ENCODE data around the gene MYH11.

GRCh38 chr16:15843635-15844279 is 13.1 kb downstream of the MYH11 start:
- TF ChIP-seq POLR2AphosphoS5 (IDR thresholded peaks at IDR 0.05) (no peak), CTCF (IDR thresholded peaks at IDR 0.05) (no peak), POLR2A (IDR thresholded peaks at IDR 0.05) (no peak)

Measured in breast epithelium (tissue), 3 donors.